DMS 273 treated with DMSO at 0.1 percent for 48 hours (cell line): Measurements from ENCODE around the gene CHPF.

Experiments used
- DNase-seq: peaks from one replicate; lab custom pipeline; 2025; lab: John Stamatoyannopoulos, UW

CHPF gene

GRCh38 chr2:219531639-219532377 is 11.8 kb downstream of the CHPF start:
- no peak for DNase-seq

DNA sequence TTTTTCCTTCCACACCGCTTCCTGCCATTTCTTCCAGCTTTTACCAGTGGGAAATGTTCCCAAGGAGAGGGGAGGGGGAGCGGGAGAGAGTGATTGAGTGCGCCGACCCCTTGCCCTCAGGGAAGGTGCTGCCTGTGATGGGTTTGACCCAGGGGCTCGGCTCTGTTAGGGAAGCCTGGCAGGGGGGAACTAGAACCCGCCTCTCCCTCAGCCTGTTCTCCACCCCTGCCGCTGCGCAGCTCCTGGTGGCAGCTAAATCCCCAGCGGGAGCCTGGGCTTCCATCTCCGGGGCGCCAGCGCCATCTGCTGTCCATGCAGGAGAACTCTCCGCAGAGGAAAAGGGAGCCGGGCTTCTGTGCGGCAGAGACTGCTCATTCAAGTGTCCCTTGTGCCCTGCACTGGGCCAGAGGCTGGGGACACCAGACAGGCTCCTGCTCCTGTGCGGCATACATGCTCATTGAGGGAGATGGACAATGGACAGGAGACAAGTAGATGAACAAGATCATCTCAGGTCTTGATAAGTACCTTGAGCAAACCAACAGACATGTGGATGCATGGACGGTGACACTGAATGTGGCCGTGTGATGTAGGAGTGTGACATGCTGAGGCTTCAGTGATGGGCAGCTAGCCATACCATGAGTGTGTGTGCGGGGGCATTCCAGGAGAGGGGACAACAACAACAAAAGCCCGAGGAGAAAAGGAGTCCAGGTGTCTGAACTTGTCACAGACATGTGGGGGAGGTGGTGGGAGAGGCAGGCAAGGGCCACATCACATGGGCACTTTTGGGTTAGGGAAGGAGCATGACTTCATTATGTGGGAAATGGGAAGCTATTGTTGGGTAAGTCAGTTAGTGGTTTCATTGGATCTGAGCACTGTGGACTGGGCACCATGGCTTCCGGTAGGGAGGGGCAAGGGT is 13.3 kb downstream of the CHPF start:
- DNase-seq, result peak; percentile 61

DNA sequence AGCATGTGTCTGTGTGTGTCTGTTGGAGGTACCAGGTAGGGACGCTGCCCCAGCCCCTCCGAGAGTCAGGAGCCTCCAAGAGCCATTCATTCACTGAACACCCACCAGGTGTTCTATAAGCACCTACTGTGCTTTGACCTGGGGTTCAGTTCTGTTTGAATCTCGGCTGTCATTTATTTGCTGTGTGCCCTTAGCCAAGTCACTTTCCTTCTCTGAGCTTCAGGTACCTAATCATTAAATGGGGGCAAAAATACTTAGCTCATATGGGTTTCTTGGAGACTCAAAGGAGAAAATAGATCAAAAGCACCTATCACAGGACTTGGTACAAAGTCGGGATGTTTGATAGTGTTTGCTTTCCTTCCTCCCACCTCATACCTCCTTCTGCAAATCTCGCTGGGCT is 16.1 kb downstream of the CHPF start:
- DNase-seq, result no peak

DNA sequence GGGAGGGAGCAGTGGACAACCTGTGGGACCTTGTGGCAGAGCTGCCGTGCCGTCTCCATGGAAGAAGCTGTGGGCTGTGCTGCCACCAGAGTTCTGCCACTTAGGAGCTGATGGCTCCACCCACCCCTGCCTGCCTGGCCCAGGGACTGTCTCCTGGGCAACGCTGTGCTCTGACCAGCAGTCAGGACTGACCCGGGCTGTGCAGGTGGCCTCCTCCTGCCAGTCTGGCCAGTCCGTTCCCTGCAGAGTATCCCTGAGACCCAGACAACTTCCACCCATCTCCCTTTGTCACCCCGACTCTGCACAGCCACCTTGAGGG is 16.6 kb downstream of the CHPF start:
- DNase-seq, result no peak

DNA sequence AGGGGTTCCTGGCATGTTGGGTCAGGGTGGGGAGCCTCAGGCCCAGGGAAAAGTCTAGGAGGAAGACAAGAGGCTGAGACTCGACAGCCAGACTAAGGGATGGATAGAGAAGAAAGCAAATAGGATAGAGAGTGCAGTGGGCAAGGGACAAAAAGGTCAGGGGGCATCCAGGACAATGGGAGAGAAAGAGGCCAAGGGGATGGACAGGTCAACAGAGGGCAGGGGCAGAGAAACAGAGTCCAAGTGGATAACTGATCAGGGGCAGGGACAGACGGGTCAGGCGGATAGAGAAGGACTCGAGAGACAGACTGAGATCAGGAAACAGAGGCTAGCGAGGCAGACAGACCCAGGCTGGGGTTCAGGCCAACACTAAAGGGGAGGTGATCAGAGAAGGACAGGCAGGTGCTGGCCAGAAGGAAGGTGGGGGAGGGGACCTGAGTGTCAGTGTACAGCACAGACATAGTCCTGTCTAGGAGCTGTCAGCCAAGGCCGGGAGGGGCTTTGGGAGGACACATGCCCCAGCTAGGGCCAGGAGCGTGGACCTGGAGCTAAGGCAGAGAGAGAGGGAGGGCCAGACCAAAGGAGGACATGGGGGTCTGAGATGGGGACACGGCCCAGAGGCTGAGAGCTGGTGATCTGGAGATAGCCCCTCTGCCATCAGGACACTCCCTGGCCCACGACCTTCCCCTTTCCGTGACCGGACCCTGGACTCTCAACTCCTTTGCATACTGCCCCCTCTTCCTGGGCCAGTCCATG is 17.1 kb downstream of the CHPF start:
- DNase-seq, result no peak

DNA sequence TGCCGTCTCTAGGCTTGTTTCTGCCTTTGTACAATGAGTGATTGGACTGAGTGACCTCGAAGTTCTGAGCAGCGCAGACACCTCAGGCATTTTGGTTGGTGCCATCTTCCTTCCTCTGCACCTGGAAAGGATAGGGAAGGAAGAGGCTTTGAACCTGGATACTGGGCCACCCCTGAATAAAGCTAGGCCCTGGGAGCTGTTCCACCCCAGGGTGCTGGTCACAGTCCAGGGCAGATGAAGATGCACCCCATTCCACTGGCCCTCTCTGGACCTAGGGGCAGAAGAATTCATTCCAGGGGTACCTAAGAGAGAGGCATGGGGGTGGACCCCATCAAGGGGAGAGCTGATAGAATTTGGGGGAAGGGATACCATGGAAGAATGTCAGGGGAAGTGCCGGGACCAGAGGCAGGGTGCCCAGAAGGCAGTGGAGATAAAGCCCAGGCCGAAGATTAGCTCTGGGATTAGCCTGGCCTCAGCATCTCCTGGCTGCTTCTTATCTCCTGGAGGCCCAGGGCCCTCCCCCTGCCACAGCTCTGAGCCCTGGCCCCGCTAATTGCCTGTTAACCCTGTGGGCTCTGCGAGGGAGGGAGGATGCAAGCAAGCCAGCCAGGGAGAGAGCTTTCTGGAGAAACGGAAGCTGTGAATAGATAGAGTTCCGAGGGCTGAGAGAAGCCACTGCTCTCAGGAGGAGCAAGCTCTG is 17.9 kb downstream of the CHPF start:
- no peak for DNase-seq

DNA sequence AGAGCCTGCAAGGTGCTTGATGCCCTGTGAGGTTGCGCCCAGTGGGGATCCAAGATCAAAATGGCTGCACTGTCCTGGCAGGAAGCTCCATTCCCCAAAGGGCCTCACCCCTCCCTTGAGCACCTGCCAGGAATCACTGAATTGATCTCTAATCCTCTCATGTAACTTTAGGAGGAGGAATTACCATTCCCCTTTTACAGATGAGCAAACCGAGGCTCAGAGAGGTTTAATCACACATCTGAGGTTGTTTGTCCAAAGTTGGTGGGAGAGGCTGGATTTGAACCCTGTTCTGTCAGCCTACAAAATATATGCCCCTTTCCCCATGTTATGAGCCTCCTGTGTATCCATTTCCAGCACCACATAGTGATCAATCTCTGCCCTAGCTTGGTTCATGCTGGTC is 18.8 kb downstream of the CHPF start:
- DNase-seq, result no peak

DNA sequence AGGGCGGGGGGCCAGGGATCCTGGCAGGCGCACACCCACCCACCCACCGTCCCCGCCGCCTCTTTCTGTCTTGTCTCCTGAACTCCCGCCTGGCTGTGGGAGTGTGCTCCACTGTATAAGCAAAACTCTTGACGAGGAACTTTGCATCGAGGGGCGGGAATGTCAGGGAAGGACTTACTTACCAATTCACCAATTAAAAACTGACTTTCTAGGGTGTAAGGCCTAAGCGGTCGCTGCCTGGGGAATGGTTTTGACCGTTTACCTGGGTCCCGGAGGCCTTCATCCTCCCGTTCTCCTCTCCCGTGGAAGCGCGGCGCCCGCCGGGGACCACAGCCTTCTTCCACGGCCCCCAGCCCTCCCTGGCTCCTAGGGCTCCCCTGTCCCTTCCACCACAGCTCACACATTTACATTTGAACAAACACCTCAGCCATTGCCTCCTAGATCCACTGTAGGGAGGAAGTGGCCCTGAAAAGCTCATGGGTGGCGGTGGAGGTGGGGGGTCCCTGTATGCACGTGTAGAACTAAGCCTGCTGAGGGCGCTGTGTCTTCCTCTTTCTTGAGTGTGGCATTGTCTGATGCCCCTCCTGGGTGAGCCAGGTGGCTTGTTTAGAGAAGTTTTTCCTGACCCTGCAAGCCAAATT is 20.5 kb downstream of the CHPF start:
- DNase-seq, result no peak

DNA sequence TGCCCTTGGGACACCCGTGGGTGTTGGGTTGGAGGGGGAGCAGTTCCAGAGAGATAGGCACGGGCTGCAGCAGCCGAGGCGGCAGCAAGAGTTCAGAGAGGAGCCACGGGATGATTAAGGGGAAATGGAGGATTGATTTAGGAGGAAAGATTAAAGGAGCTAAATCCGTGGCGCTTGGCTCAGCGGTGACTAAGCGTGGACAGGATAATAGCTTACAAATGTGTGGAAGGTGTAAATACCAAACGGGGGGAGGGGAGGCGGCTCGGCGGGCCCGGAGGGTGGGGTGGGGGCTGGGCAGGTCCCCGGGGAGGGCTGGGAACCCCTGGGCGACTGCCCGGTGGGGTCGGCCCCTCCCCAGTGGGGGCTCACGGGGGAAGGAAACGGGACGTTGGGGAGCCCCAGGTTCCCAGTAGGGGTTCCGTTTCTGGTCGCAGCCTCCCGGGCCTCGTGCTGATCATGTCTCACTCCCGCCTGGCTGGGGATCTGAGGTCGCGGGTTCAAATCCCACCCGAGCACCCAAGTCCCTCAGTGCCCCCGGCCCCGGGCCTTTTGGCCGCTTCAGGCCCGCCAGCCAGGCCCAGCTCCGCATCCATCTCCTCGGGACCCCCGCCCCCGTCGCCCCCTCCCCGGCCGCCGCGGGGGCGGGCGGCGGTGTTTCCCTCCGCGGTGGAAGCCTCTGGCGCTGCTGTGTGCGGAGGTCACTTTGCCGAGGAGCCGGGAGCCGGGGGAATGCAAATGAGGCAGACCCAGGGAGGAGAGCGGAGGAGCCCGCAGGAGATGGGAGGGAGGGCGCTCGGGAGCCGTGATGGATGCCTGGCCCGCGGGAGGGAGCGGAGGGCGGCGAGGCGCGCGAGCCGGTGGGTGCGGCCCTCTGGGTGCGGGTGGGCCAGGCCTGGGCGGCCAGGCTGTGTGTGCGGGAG is 21.2 kb downstream of the CHPF start:
- DNase-seq, result no peak

GRCh38 chr2:219521066-219521880 is 22.3 kb downstream of the CHPF start:
- DNase-seq, result no peak

DNA sequence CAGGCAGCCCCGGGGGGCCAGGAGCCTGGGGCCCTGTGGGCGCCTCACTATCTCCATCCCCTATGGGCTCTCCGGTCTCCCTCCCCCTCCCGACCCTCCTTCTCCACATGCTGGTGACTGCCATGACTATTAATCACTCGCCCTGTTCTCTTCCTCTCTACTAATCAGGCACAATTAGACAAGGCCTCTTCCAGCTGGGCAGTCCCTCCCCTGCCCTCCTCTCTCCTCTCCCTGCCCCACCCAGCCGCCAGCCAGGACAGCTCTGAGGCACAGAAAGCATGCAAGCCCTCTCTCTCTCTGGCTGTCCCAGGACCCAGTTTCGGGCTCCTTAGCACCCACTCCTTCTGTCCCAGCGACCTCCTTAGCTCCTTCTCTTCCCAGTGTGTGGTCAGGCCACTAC is 23.5 kb downstream of the CHPF start:
- DNase-seq, result no peak

GRCh38 chr2:219519526-219519916 is 24.1 kb downstream of the CHPF start:
- DNase-seq, result no peak

DNA sequence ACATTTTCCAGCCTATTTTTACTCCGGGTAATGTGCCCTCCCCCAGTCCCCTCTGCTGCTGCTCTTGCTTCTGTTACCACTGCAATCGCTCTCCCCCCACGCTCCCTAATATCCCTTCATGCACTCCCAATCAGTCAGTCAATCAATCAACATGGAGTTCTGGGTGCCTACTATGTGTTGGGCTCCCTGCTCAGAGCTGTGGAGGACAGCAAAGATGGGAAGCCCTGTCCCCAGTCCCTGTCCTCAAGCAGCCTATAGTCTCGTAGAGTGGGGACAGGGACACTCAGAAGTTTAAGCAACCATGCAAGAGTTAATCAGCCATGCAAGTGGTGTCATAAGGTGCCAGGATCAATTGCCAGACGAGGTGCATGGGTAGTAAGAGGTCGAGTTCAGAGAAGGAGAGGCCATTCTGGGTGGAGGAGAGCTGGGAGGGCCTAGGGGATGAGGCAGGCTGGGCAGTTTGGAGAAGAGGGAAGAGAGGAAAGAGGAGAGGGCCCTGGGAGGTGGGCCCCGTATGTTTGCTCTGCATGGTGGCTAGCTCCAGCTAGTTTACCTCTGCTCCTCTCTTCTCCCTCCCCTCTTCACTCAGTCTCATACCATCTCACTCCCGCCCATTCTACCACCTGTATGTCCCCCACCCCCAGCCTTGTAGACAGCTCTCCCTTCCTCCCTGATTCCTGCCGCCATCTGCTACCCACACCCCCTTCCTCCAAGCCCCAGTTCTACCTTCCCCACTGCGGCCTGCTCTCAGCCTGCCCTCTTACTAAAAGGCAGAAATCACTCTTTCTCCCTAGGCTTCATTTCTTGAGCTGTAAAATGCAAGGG is 25.4 kb downstream of the CHPF start:
- peak; percentile 44 for DNase-seq

DNA sequence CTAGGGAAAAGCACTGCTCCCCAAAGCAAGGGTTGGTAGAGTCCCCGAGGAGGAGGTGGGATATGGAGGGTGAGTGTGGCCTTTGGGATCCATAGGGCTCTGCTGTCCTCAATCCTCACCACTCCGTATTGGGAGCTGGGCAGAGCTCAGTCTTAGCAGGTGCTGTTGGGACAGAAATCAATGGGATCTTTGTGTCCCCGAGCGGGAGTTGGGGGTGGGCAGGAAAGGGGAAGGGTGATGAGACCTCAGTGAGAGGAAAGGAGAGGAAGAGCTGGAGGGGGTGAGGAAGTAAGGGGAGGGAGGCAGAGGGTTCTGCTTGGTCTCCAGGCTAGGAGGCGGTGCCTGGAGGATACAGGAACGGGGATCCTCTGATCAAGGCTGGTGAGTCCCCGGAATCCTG is 26.7 kb downstream of the CHPF start:
- DNase-seq, result no peak

GRCh38 chr2:219515874-219516629 is 27.6 kb downstream of the CHPF start:
- DNase-seq, result no peak

- no peak for DNase-seq
These were observed 28.8 kb downstream of the CHPF start for GRCh38 chr2:219514836-219515235.

DNA sequence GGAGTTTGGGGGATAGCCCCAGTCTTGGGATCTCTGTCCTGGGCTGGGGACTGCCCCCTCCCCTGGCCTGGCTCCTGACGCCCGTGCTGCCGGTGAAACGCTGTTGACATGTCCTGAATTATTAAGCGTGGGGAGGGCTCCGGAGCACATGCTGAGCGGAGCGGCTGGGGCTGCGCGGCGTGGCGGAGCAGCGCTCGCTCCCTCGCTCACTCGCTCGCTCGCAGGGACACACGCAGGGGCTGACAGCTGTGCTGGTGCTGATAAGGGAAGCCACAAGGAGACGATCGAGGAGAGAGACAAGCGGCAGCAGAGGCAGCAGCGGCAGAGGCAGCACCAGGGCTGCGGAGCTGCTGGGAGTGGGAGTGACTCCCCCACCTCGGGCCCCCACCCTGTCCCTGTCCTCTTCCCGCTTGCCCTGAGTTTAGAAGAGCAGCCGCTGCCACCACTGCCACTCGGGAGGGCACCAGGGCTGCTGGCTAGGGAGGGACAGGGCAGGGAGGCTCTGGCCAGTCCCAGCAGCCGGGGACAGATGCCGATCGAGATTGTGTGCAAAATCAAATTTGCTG is 29.3 kb downstream of the CHPF start, which contains the start of gene ASIC4:
Gene ASIC4 (plus strand): TSS at position 287 of the 566 bp plus-strand sequence. CDS start 243 bp downstream, at position 530.
- DNase-seq, result peak; percentile 56

DNA sequence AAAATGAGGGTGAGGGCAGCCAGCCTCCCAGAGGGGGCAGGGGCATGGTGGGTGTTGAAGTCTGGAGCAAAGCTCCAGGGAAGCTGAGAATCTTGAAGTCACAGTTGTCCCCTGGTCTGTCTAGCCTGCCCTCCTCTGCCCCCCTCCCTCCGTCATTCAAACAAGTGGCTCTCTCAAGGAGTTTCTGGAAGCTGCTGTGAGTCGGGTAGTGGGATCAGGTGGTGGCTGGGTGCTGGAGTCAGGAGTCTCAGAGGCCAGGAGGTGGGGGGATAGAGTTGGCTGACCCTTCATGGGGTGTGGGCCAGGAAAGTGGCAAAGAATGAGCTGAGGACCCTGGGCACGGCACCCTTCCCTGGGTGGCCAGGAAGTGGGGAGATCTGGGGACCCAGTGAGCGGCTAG is 29.8 kb downstream of the CHPF start:
- DNase-seq, result no peak
